ENCODE data around the gene TIMELESS. TPM values are rescaled to one million over a fixed set of nuclear protein-coding genes. Genes with fewer than 3 reads are reported as not detected.

Gene TIMELESS
- total and polyA plus RNA-seq, 2 experiments from 2014 or later = 28.7 to 54.8 TPM

GRCh38 chr12:56488041-56488955 lies 39.1 kb upstream of the TIMELESS start, which contains the start of gene GLS2:
Gene GLS2, minus strand, starts transcription at chr12:56488161. Its CDS starts 43 bp downstream, at chr12:56488118.
- Histone ChIP-seq H3K9me2 (ENCODE audit: insufficient read depth) (peaks cover 5% of the 10 kb centered on the region; the same call in 1 of the 2 replicates), H3K36me3 (ENCODE audit: insufficient read depth) (no peaks in the 10 kb centered on the region), H3K4me2 (peak within 1 kb of the TSS; percentile 92), H4K20me1 (replicated peaks; ENCODE audit: insufficient read depth) (no peaks in the 10 kb centered on the region; the same call in 1 of the 2 replicates), H3K4me1 (ENCODE audit: insufficient read depth) (no peaks in the 10 kb centered on the region), H3K4me3 (peak within 1 kb of the TSS; percentile 82), H3F3A (replicated peaks; ENCODE audit: low read depth) (no peaks in the 10 kb centered on the region), H3K27ac (ENCODE audit: low read depth) (no peak within 1 kb of the TSS), H3K79me2 (replicated peaks; ENCODE audit: insufficient read depth) (peaks cover 5% of the 10 kb centered on the region; the same call in 1 of the 2 replicates), H3K27me3 (ENCODE audit: insufficient read depth) (peaks cover 51% of the 10 kb centered on the region), H2AFZ (peak within 1 kb of the TSS; percentile 99)
- Mint-ChIP-seq H3K9me3 (peaks cover 24% of the 10 kb centered on the region), H3K4me3 (peak within 1 kb of the TSS; percentile 81), H3K27ac (no peak within 1 kb of the TSS), H3K4me1 (peaks cover 11% of the 10 kb centered on the region), H3K36me3 (ENCODE audit: low read depth) (peaks cover 12% of the 10 kb centered on the region), H3K27me3 (ENCODE audit: insufficient read depth, low read depth, poor library complexity) (peaks cover 46% of the 10 kb centered on the region)
- peak; percentile 59 for TF ChIP-seq POLR2AphosphoS5 (IDR thresholded peaks at IDR 0.05; ENCODE audit: low read depth)
- TF ChIP-seq CTCF (conservative IDR thresholded peaks at IDR 0.05; ENCODE audit: low read depth in 2 of 2) = no peak
- TF ChIP-seq EZH2 (IDR thresholded peaks at IDR 0.05; ENCODE audit: low read depth, unreplicated experiment) = no peak
- ATAC-seq (peak; percentile 89), DNase-seq (ENCODE audit: low spot score) (peak; percentile 92)

- peaks cover 46% of the 10 kb centered on the region for H3K27me3 Mint-ChIP-seq (ENCODE audit: insufficient read depth, low read depth, poor library complexity)
- peaks cover 11% of the 10 kb centered on the region for H3K4me1 Mint-ChIP-seq
- peaks cover 20% of the 10 kb centered on the region for H3K9me3 Mint-ChIP-seq
- no peak overlapping the region for H3K27ac ChIP-seq (ENCODE audit: low read depth)
- DNase-seq (ENCODE audit: low spot score) = peak; percentile 77
- peaks cover 9% of the 10 kb centered on the region for H3K36me3 Mint-ChIP-seq (ENCODE audit: low read depth)
- peaks cover 5% of the 10 kb centered on the region; the same call in 1 of the 2 replicates for H3K9me2 ChIP-seq (ENCODE audit: insufficient read depth)
- peak; percentile 82 for ATAC-seq
- H3K36me3 ChIP-seq (ENCODE audit: insufficient read depth) = no peaks in the 10 kb centered on the region
- peaks cover 5% of the 10 kb centered on the region; the same call in 1 of the 2 replicates for H3K79me2 ChIP-seq (replicated peaks; ENCODE audit: insufficient read depth)
- H3K27ac Mint-ChIP-seq = no peak overlapping the region
- peak overlapping the region; percentile 81 for H3K4me3 Mint-ChIP-seq
- H3K4me2 ChIP-seq = peak overlapping the region; percentile 92
- H3K4me1 ChIP-seq (ENCODE audit: insufficient read depth) = no peaks in the 10 kb centered on the region
- peaks cover 51% of the 10 kb centered on the region for H3K27me3 ChIP-seq (ENCODE audit: insufficient read depth)
- peak overlapping the region; percentile 99 for H2AFZ ChIP-seq
- H3K4me3 ChIP-seq = peak overlapping the region; percentile 82
- peaks cover 8% of the 10 kb centered on the region; the same call in 1 of the 2 replicates for H4K20me1 ChIP-seq (replicated peaks; ENCODE audit: insufficient read depth)
- H3F3A ChIP-seq (replicated peaks; ENCODE audit: low read depth) = no peaks in the 10 kb centered on the region
- no peak for TF ChIP-seq NANOG (IDR thresholded peaks at IDR 0.05; ENCODE audit: borderline replicate concordance)
- no peak for TF ChIP-seq ZNF462 (CRISPR knock-in tag; IDR thresholded peaks at IDR 0.05)
- peak; percentile 50 for TF ChIP-seq REST (IDR thresholded peaks at IDR 0.05; ENCODE audit: unreplicated experiment)
These were observed 38.3 kb upstream of the TIMELESS start for GRCh38 chr12:56487448-56488040.

Data from GM23338 (cell line).